Uterus (tissue), 2 donors: ENCODE measurements around the gene NCSTN.

ENCODE experiments used
- CTCF ChIP-seq, 4 experiments: fragments of 200-600 bp in 2 of 4; fragments of 450-650 bp in 2 of 4; sonication (generic) in 2 of 4; IDR thresholded peaks; one replicate each; pipeline ENCODE4 v1.5.1; 2016 to 2019; ENCODE audit warnings: antibody characterized with exemption in 4 of 4, mild to moderate bottlenecking in 2 of 4, moderate library complexity in 1 of 4
- POLR2A ChIP-seq, 2 donors: fragments of 450-650 bp; IDR thresholded peaks; one replicate each; pipeline ENCODE4 v1.6.1; 2016; ENCODE audit warnings: antibody characterized with exemption in 2 of 2, mild to moderate bottlenecking in 1 of 2, moderate library complexity in 1 of 2

GRCh38 chr1:160375788-160376524 lies 32.8 kb downstream of the NCSTN start:
- TF ChIP-seq CTCF (IDR thresholded peaks at IDR 0.05) (no peak), POLR2A (IDR thresholded peaks at IDR 0.05) (no peak)
